H9 (cell line): Measurements from ENCODE around the gene DICER1. TPM values are rescaled to one million over a fixed set of nuclear protein-coding genes. Genes with fewer than 3 reads are reported as not detected.

Experiments
- DNase-seq: peaks from one replicate; pipeline ENCODE4 v3.0.0-alpha.2; 2017
- H2AFZ ChIP-seq: one replicate; pipeline ENCODE4 v1.6.1; 2013; ENCODE audit warnings: mild to moderate bottlenecking, low read length, control low read depth, moderate library complexity
- H2AK5ac ChIP-seq: 2 replicates; pipeline ENCODE4 v1.6.1; 2013; ENCODE audit warnings: low read length, control low read depth, mixed read lengths; ENCODE audit not compliant: insufficient read length
- H2BK120ac ChIP-seq: one replicate; pipeline ENCODE4 v1.6.1; 2013; ENCODE audit warnings: low read depth, mild to moderate bottlenecking, low read length, control low read depth, inconsistent platforms; ENCODE audit not compliant: poor library complexity, severe bottlenecking
- H2BK12ac ChIP-seq: 2 replicates; pipeline ENCODE4 v1.6.1; 2013; ENCODE audit warnings: low read length, control low read depth, mixed read lengths, low read depth; ENCODE audit not compliant: insufficient read length
- H2BK15ac ChIP-seq: 2 replicates; pipeline ENCODE4 v1.6.1; 2013; ENCODE audit warnings: low read depth, low read length, control low read depth
- H2BK20ac ChIP-seq: one replicate; pipeline ENCODE4 v1.6.1; 2013; ENCODE audit warnings: low read depth, mild to moderate bottlenecking, low read length, control low read depth, inconsistent platforms; ENCODE audit not compliant: poor library complexity, severe bottlenecking
- H2BK5ac ChIP-seq: 2 replicates; pipeline ENCODE4 v1.6.1; 2013; ENCODE audit warnings: low read length, control low read depth, mixed read lengths; ENCODE audit not compliant: insufficient read length
- H3K14ac ChIP-seq: 2 replicates; pipeline ENCODE4 v1.6.1; 2013; ENCODE audit warnings: low read length, control low read depth; ENCODE audit not compliant: insufficient read depth
- H3K18ac ChIP-seq: 2 replicates; pipeline ENCODE4 v1.6.1; 2013; ENCODE audit warnings: low read depth, mild to moderate bottlenecking, mixed read lengths, low read length, control low read depth; ENCODE audit not compliant: insufficient read length
- H3K23ac ChIP-seq: 2 replicates; pipeline ENCODE4 v1.6.1; 2013; ENCODE audit warnings: low read length, control low read depth, mixed read lengths, low read depth; ENCODE audit not compliant: insufficient read length
- H3K23me2 ChIP-seq: 2 replicates; pipeline ENCODE4 v1.6.1; 2013; ENCODE audit warnings: low read depth, mild to moderate bottlenecking, mixed read lengths, low read length, control low read depth; ENCODE audit not compliant: insufficient read length, poor library complexity, severe bottlenecking
- H3K27ac ChIP-seq: 2 replicates; pipeline ENCODE4 v1.5.1; 2013; ENCODE audit warnings: low read length, control low read depth, mixed read lengths, low read depth; ENCODE audit not compliant: insufficient read length
- H3K27me3 ChIP-seq: 2 replicates; pipeline ENCODE4 v1.6.1; 2013; ENCODE audit warnings: low read length, control low read depth, inconsistent platforms; ENCODE audit not compliant: insufficient read depth
- H3K4ac ChIP-seq: 2 replicates; pipeline ENCODE4 v1.6.1; 2013; ENCODE audit warnings: low read depth, mild to moderate bottlenecking, control low read depth, inconsistent platforms, low read length, moderate library complexity
- H3K4me1 ChIP-seq: 2 replicates; pipeline ENCODE4 v1.6.1; 2013; ENCODE audit warnings: low read length, control low read depth, inconsistent platforms; ENCODE audit not compliant: insufficient read depth
- H3K4me2 ChIP-seq: 2 replicates; pipeline ENCODE4 v1.6.1; 2013; ENCODE audit warnings: low read length, control low read depth, mixed read lengths; ENCODE audit not compliant: insufficient read length, insufficient read depth
- H3K56ac ChIP-seq: 2 replicates; pipeline ENCODE4 v1.6.1; 2013; ENCODE audit warnings: low read depth, mild to moderate bottlenecking, mixed read lengths, low read length, control low read depth; ENCODE audit not compliant: insufficient read length
- H3K79me1 ChIP-seq: 2 replicates; pipeline ENCODE4 v1.6.1; 2013; ENCODE audit warnings: low read depth, mild to moderate bottlenecking, moderate library complexity, low read length, control low read depth, inconsistent platforms; ENCODE audit not compliant: insufficient read depth, poor library complexity, severe bottlenecking
- H3K79me2 ChIP-seq: 2 replicates; pipeline ENCODE4 v1.6.1; 2013; ENCODE audit warnings: low read length, control low read depth, inconsistent platforms; ENCODE audit not compliant: insufficient read depth
- H3K9ac ChIP-seq: 2 replicates; pipeline ENCODE4 v1.6.1; 2013; ENCODE audit warnings: low read length, control low read depth, mixed read lengths; ENCODE audit not compliant: insufficient read length; ENCODE audit errors: extremely low read depth
- H3K9me3 ChIP-seq: one replicate; pipeline ENCODE4 v1.6.1; 2013; ENCODE audit warnings: low read depth, low read length, inconsistent platforms; ENCODE audit not compliant: control insufficient read depth
- H3T11ph ChIP-seq: one replicate; pipeline ENCODE4 v1.6.1; 2013; ENCODE audit warnings: mild to moderate bottlenecking, low read length, control low read depth, inconsistent platforms
- H4K20me1 ChIP-seq: one replicate; pipeline ENCODE4 v1.6.1; 2013; ENCODE audit not compliant: control insufficient read depth, insufficient read length, insufficient read depth
- H4K5ac ChIP-seq: 2 replicates; pipeline ENCODE4 v1.6.1; 2013; ENCODE audit warnings: low read depth, mild to moderate bottlenecking, mixed read lengths, low read length, control low read depth; ENCODE audit not compliant: insufficient read length
- H4K8ac ChIP-seq: replicated peaks from 2 replicates; pipeline ENCODE4 v1.6.1; 2013; ENCODE audit warnings: low read length, control low read depth, mixed read lengths, low read depth; ENCODE audit not compliant: insufficient read length
- H4K91ac ChIP-seq: 2 replicates; pipeline ENCODE4 v1.6.1; 2013; ENCODE audit warnings: low read depth, mild to moderate bottlenecking, moderate library complexity, mixed read lengths, low read length, control low read depth; ENCODE audit not compliant: insufficient read length
- H3K27ac Mint-ChIP-seq, 3 experiments: 2 replicates in 2 of 3; 3 replicates in 1 of 3; pipeline ENCODE4 v1.8.0; 2020 to 2021; ENCODE audit warnings: mixed read lengths in 3 of 3, mild to moderate bottlenecking in 1 of 3, moderate library complexity in 1 of 3
- H3K27me3 Mint-ChIP-seq: 2 replicates; pipeline ENCODE4 v1.8.0; 2021; ENCODE audit warnings: low read depth, mild to moderate bottlenecking, moderate library complexity, mixed read lengths
- H3K36me3 Mint-ChIP-seq, 3 experiments: 2 replicates in 2 of 3; 3 replicates in 1 of 3; pipeline ENCODE4 v1.8.0; 2020 to 2021; ENCODE audit warnings: low read depth in 3 of 3, mixed read lengths in 3 of 3; ENCODE audit not compliant: insufficient read depth in 1 of 3
- H3K4me1 Mint-ChIP-seq, 2 experiments: 2 replicates each; pipeline ENCODE4 v1.8.0; 2020; ENCODE audit warnings: mixed read lengths in 2 of 2
- H3K4me3 Mint-ChIP-seq, 2 experiments: 2 replicates in 1 of 2; 3 replicates in 1 of 2; pipeline ENCODE4 v1.8.0; 2020 to 2021; ENCODE audit warnings: mild to moderate bottlenecking in 2 of 2, mixed read lengths in 2 of 2, moderate library complexity in 1 of 2
- H3K9me3 Mint-ChIP-seq, 2 experiments: 2 replicates in 1 of 2; 3 replicates in 1 of 2; pipeline ENCODE4 v1.8.0; 2020; ENCODE audit warnings: mild to moderate bottlenecking in 2 of 2, mixed read lengths in 2 of 2, moderate library complexity in 1 of 2
- CTCF ChIP-seq: fragments of 200-600 bp; sonication (generic); conservative IDR thresholded peaks from 3 replicates; pipeline ENCODE4 v1.8.0; 2021; ENCODE audit warnings: antibody characterized with exemption, mild to moderate bottlenecking
- WGBS: extraction: QIAGEN DNeasy Blood & Tissue Kit; methylation state at CpG from one replicate; pipeline ENCODE4 v1.1.7; 2013; ENCODE audit warnings: missing lambda C conversion rate, low lambda C conversion rate, mixed read lengths; ENCODE audit not compliant: insufficient read length; ENCODE audit errors: extremely low coverage; 5-methylcytosine and 5-hydroxymethylcytosine counted together
- total RNA-seq: library from RNA; stranded (reverse); gene quantifications from 2 replicates; pipeline ENCODE4 v1.2.1, GENCODE V29; 2021

DICER1 gene
- total RNA-seq, 1 experiment from 2014 or later, result 57.0 TPM

- no peak overlapping the region for H3K23ac ChIP-seq
- Mint-ChIP-seq H3K4me1 (peaks cover 55 to 67% of the 10 kb centered on the region in 2 experiments), H3K27ac (no peak overlapping the region), H3K4me3 (no peak overlapping the region), H3K36me3 (peaks cover 9 to 22% (median 19%) of the 10 kb centered on the region in 3 experiments), H3K27me3 (no peaks in the 10 kb centered on the region), H3K9me3 (peaks cover 5 to 16% of the 10 kb centered on the region in 2 experiments; a peak in 4 of 5 replicates)
- no peak overlapping the region for H2BK20ac ChIP-seq
- no peak overlapping the region for H2BK5ac ChIP-seq
- H3K79me2 ChIP-seq, result peaks cover 25% of the 10 kb centered on the region; the same call in 1 of the 2 replicates
- peaks cover 12% of the 10 kb centered on the region; the same call in 1 of the 2 replicates for H3K4me1 ChIP-seq
- H3K18ac ChIP-seq, result no peak overlapping the region
- H2AFZ ChIP-seq, result no peak overlapping the region
- H3K23me2 ChIP-seq, result no peaks in the 10 kb centered on the region
- no peaks in the 10 kb centered on the region for H4K20me1 ChIP-seq
- H4K8ac ChIP-seq, result no peak overlapping the region
- no peak overlapping the region for H3K14ac ChIP-seq
- no peak overlapping the region for H3K4ac ChIP-seq
- H3K9ac ChIP-seq, result no peak overlapping the region
- H3K79me1 ChIP-seq, result no peaks in the 10 kb centered on the region
- WGBS, result no CpG with 5 or more reads among the region's 3 CpGs
- H3K27me3 ChIP-seq, result no peaks in the 10 kb centered on the region
- no peak for DNase-seq
- no peak overlapping the region for H2AK5ac ChIP-seq
- no peak overlapping the region for H3K4me2 ChIP-seq
- no peak overlapping the region for H3T11ph ChIP-seq
- no peak overlapping the region for H3K27ac ChIP-seq
- no peak for TF ChIP-seq CTCF
- no peak overlapping the region for H2BK12ac ChIP-seq
- no peak overlapping the region for H2BK120ac ChIP-seq
- no peak overlapping the region for H4K5ac ChIP-seq
- no peak overlapping the region for H2BK15ac ChIP-seq
- no peak overlapping the region for H3K56ac ChIP-seq
- no peaks in the 10 kb centered on the region for H3K9me3 ChIP-seq
- H4K91ac ChIP-seq, result no peak overlapping the region
Observed at GRCh38 chr14:95149441-95149840, 7.9 kb downstream of the DICER1 start.
